Measurements from ENCODE around the gene SRSF2. TPM values are rescaled to one million over a fixed set of nuclear protein-coding genes. Genes with fewer than 3 reads are reported as not detected.
A peak's percentile ranks its signal among the peaks of the same experiment; 100 is the strongest.
"Not testable (repeated sequence)": the region's sequence is repeated elsewhere in the genome, so short reads cannot be mapped to it uniquely, and the experiment has no call there.

Gene SRSF2
- total RNA-seq, 1 experiment from 2014 or later: 211 TPM

- not testable (repeated sequence) for DNase-seq (ENCODE audit: extremely low read depth, low read depth)
Measured at GRCh38 chr17:76739568-76740115, 2.5 kb upstream of the SRSF2 start.

GRCh38 chr17:76738468-76738850 lies 1.3 kb upstream of the SRSF2 start:
- no peak for DNase-seq (ENCODE audit: extremely low read depth, low read depth)

- DNase-seq (ENCODE audit: extremely low read depth, low read depth): peak; percentile 88
Measured at GRCh38 chr17:76737676-76738467, 741 bp upstream of the SRSF2 start, which contains the start of gene MFSD11. MFSD11 (plus strand) TSS chr17:76738119; CDS start chr17:76738353, 234 bp downstream.

- peak; percentile 59 for DNase-seq (ENCODE audit: extremely low read depth, low read depth)
Measured at GRCh38 chr17:76736349-76737081, 616 bp downstream of the SRSF2 start.

- no peak for DNase-seq (ENCODE audit: extremely low read depth, low read depth)
Measured at GRCh38 chr17:76735586-76736348, 1.4 kb downstream of the SRSF2 start.

- DNase-seq (ENCODE audit: extremely low read depth, low read depth): no peak
Measured at GRCh38 chr17:76735006-76735405, 2.1 kb downstream of the SRSF2 start.

- DNase-seq (ENCODE audit: extremely low read depth, low read depth): no peak
Measured at GRCh38 chr17:76734080-76734840, 2.9 kb downstream of the SRSF2 start.

GRCh38 chr17:76733618-76733957 lies 3.5 kb downstream of the SRSF2 start:
- DNase-seq (ENCODE audit: extremely low read depth, low read depth): no peak

- DNase-seq (ENCODE audit: extremely low read depth, low read depth): no peak
Measured at GRCh38 chr17:76732734-76733617, 4.2 kb downstream of the SRSF2 start.

GRCh38 chr17:76731800-76732733 lies 5.1 kb downstream of the SRSF2 start:
- DNase-seq (ENCODE audit: extremely low read depth, low read depth): not testable (repeated sequence)

GRCh38 chr17:76727745-76728456 lies 9.2 kb downstream of the SRSF2 start:
- DNase-seq (ENCODE audit: extremely low read depth, low read depth): no peak

GRCh38 chr17:76726776-76727718 lies 10.1 kb downstream of the SRSF2 start, which contains the start of gene METTL23:
METTL23 (plus strand) TSS chr17:76726839; CDS start chr17:76729711, 2,872 bp downstream.
- peak; percentile 49 for DNase-seq (ENCODE audit: extremely low read depth, low read depth)

GRCh38 chr17:76726231-76726775 lies 10.8 kb downstream of the SRSF2 start, which contains the start of gene JMJD6:
JMJD6 (minus strand) TSS chr17:76726606; CDS start chr17:76726475, 131 bp downstream.
- DNase-seq (ENCODE audit: extremely low read depth, low read depth): peak; percentile 93

GRCh38 chr17:76725580-76726230 lies 11.4 kb downstream of the SRSF2 start:
- no peak for DNase-seq (ENCODE audit: extremely low read depth, low read depth)

GRCh38 chr17:76723812-76724211 lies 13.3 kb downstream of the SRSF2 start:
- no peak for DNase-seq (ENCODE audit: extremely low read depth, low read depth)

Measured in NCI-H460 (cell line).